Measurements from ENCODE around the gene SERINC5. TPM values are rescaled to one million over a fixed set of nuclear protein-coding genes. Genes with fewer than 3 reads are reported as not detected.
"Not testable (repeated sequence)": the region's sequence is repeated elsewhere in the genome, so short reads cannot be mapped to it uniquely, and the experiment has no call there.

Gene SERINC5
- total RNA-seq, 1 donor from 2014 or later, result 21.2 TPM

- H3K4me1 Mint-ChIP-seq (ENCODE audit: low read depth), result peaks cover 6% of the 10 kb centered on the region
- peaks cover 63% of the 10 kb centered on the region for H3K36me3 Mint-ChIP-seq (ENCODE audit: low read depth)
- H3K27ac Mint-ChIP-seq, result no peak overlapping the region
- no peak for DNase-seq (ENCODE audit: low spot score)
- no peaks in the 10 kb centered on the region for H3K9me3 Mint-ChIP-seq
- intact Hi-C loops (cut with micrococcal nuclease), result no loop called here
- no peak overlapping the region for H3K4me3 Mint-ChIP-seq
- H3K27me3 Mint-ChIP-seq (ENCODE audit: insufficient read depth), result no peaks in the 10 kb centered on the region
Measured at GRCh38 chr5:80165452-80165851, 90.4 kb downstream of the SERINC5 start.

GRCh38 chr5:80161165-80161564 lies 94.7 kb downstream of the SERINC5 start:
- Mint-ChIP-seq H3K9me3 (no peaks in the 10 kb centered on the region), H3K4me3 (no peak overlapping the region), H3K27me3 (ENCODE audit: insufficient read depth) (no peaks in the 10 kb centered on the region), H3K4me1 (ENCODE audit: low read depth) (peaks cover 6% of the 10 kb centered on the region), H3K27ac (peak overlapping the region; percentile 16), H3K36me3 (ENCODE audit: low read depth) (peaks cover 59% of the 10 kb centered on the region)
- no peak for DNase-seq (ENCODE audit: low spot score)
- intact Hi-C loops (cut with micrococcal nuclease), result no loop called here

GRCh38 chr5:80160242-80160641 lies 95.6 kb downstream of the SERINC5 start:
- Mint-ChIP-seq H3K4me1 (ENCODE audit: low read depth) (peaks cover 6% of the 10 kb centered on the region), H3K27ac (no peak overlapping the region), H3K9me3 (no peaks in the 10 kb centered on the region), H3K4me3 (no peak overlapping the region), H3K27me3 (ENCODE audit: insufficient read depth) (no peaks in the 10 kb centered on the region), H3K36me3 (ENCODE audit: low read depth) (peaks cover 54% of the 10 kb centered on the region)
- DNase-seq (ENCODE audit: low spot score), result no peak
- intact Hi-C loops (cut with micrococcal nuclease), result no loop called here

GRCh38 chr5:80159133-80159815 lies 96.6 kb downstream of the SERINC5 start:
- Mint-ChIP-seq H3K9me3 (no peaks in the 10 kb centered on the region), H3K27me3 (ENCODE audit: insufficient read depth) (no peaks in the 10 kb centered on the region), H3K27ac (no peak overlapping the region), H3K4me1 (ENCODE audit: low read depth) (peaks cover 6% of the 10 kb centered on the region), H3K4me3 (no peak overlapping the region), H3K36me3 (ENCODE audit: low read depth) (peaks cover 54% of the 10 kb centered on the region)
- DNase-seq (ENCODE audit: low spot score), result no peak
- intact Hi-C loops (cut with micrococcal nuclease), result no loop called here

GRCh38 chr5:80156156-80156555 lies 99.7 kb downstream of the SERINC5 start:
- Mint-ChIP-seq H3K9me3 (no peaks in the 10 kb centered on the region), H3K4me3 (no peak overlapping the region)

GRCh38 chr5:80154749-80155148 lies 101.1 kb downstream of the SERINC5 start:
- no peak overlapping the region for H3K4me3 Mint-ChIP-seq
- intact Hi-C loops (cut with micrococcal nuclease), result no loop called here
- no peaks in the 10 kb centered on the region for H3K27me3 Mint-ChIP-seq (ENCODE audit: insufficient read depth)
- H3K27ac Mint-ChIP-seq, result peak overlapping the region; percentile 69
- no peak for DNase-seq (ENCODE audit: low spot score)
- peaks cover 47% of the 10 kb centered on the region for H3K36me3 Mint-ChIP-seq (ENCODE audit: low read depth)
- H3K9me3 Mint-ChIP-seq, result no peaks in the 10 kb centered on the region
- peaks cover 33% of the 10 kb centered on the region for H3K4me1 Mint-ChIP-seq (ENCODE audit: low read depth)

More at GRCh38 chr5:80156156-80156555, 99.7 kb downstream of the SERINC5 start:
- intact Hi-C loops (cut with micrococcal nuclease), result no loop called here
- DNase-seq (ENCODE audit: low spot score), result no peak
- Mint-ChIP-seq H3K36me3 (ENCODE audit: low read depth) (peaks cover 45% of the 10 kb centered on the region), H3K4me1 (ENCODE audit: low read depth) (peaks cover 26% of the 10 kb centered on the region), H3K27me3 (ENCODE audit: insufficient read depth) (no peaks in the 10 kb centered on the region), H3K27ac (no peak overlapping the region)

- H3K27me3 Mint-ChIP-seq (ENCODE audit: insufficient read depth); intact Hi-C loops (cut with micrococcal nuclease); H3K4me3 Mint-ChIP-seq; DNase-seq (ENCODE audit: low spot score); H3K9me3 Mint-ChIP-seq: not testable (repeated sequence)
- Mint-ChIP-seq H3K27ac (peak overlapping the region; percentile 69), H3K4me1 (ENCODE audit: low read depth) (peaks cover 33% of the 10 kb centered on the region), H3K36me3 (ENCODE audit: low read depth) (peaks cover 47% of the 10 kb centered on the region)
Measured at GRCh38 chr5:80154289-80154688, 101.6 kb downstream of the SERINC5 start.

- intact Hi-C loops (cut with micrococcal nuclease), result no loop called here
- Mint-ChIP-seq H3K9me3 (no peaks in the 10 kb centered on the region), H3K4me1 (ENCODE audit: low read depth) (peaks cover 33% of the 10 kb centered on the region)
Measured at GRCh38 chr5:80153586-80154126, 102.2 kb downstream of the SERINC5 start.

GRCh38 chr5:80152778-80153177 lies 103.1 kb downstream of the SERINC5 start:
- Mint-ChIP-seq H3K27ac (peak overlapping the region; percentile 48), H3K4me3 (no peak overlapping the region), H3K36me3 (ENCODE audit: low read depth) (peaks cover 47% of the 10 kb centered on the region), H3K27me3 (ENCODE audit: insufficient read depth) (no peaks in the 10 kb centered on the region), H3K9me3 (no peaks in the 10 kb centered on the region), H3K4me1 (ENCODE audit: low read depth) (peaks cover 35% of the 10 kb centered on the region)
- intact Hi-C loops (cut with micrococcal nuclease), result no loop called here
- DNase-seq (ENCODE audit: low spot score), result no peak

More at GRCh38 chr5:80153586-80154126, 102.2 kb downstream of the SERINC5 start:
- DNase-seq (ENCODE audit: low spot score), result no peak
- Mint-ChIP-seq H3K36me3 (ENCODE audit: low read depth) (peaks cover 49% of the 10 kb centered on the region), H3K4me3 (no peak overlapping the region), H3K27me3 (ENCODE audit: insufficient read depth) (no peaks in the 10 kb centered on the region), H3K27ac (peak overlapping the region; percentile 52)

- Mint-ChIP-seq H3K27me3 (ENCODE audit: insufficient read depth) (no peaks in the 10 kb centered on the region), H3K4me1 (ENCODE audit: low read depth) (peaks cover 39% of the 10 kb centered on the region), H3K27ac (peak overlapping the region; percentile 23), H3K36me3 (ENCODE audit: low read depth) (peaks cover 49% of the 10 kb centered on the region), H3K4me3 (no peak overlapping the region), H3K9me3 (no peaks in the 10 kb centered on the region)
- no peak for DNase-seq (ENCODE audit: low spot score)
- intact Hi-C loops (cut with micrococcal nuclease), result no loop called here
Measured at GRCh38 chr5:80151890-80152289, 104.0 kb downstream of the SERINC5 start.

GRCh38 chr5:80150731-80151130 lies 105.1 kb downstream of the SERINC5 start:
- H3K4me1 Mint-ChIP-seq (ENCODE audit: low read depth), result peaks cover 39% of the 10 kb centered on the region
- intact Hi-C loops (cut with micrococcal nuclease), result no loop called here
- peak overlapping the region; percentile 18 for H3K27ac Mint-ChIP-seq
- no peaks in the 10 kb centered on the region for H3K9me3 Mint-ChIP-seq
- H3K4me3 Mint-ChIP-seq, result no peak overlapping the region
- no peak for DNase-seq (ENCODE audit: low spot score)
- H3K36me3 Mint-ChIP-seq (ENCODE audit: low read depth), result peaks cover 49% of the 10 kb centered on the region
- H3K27me3 Mint-ChIP-seq (ENCODE audit: insufficient read depth), result no peaks in the 10 kb centered on the region

GRCh38 chr5:80149161-80149609 lies 106.7 kb downstream of the SERINC5 start:
- Mint-ChIP-seq H3K9me3 (no peaks in the 10 kb centered on the region), H3K27me3 (ENCODE audit: insufficient read depth) (no peaks in the 10 kb centered on the region), H3K4me3 (no peak overlapping the region), H3K4me1 (ENCODE audit: low read depth) (peaks cover 46% of the 10 kb centered on the region), H3K27ac (no peak overlapping the region), H3K36me3 (ENCODE audit: low read depth) (peaks cover 51% of the 10 kb centered on the region)
- DNase-seq (ENCODE audit: low spot score), result no peak
- intact Hi-C loops (cut with micrococcal nuclease), result no loop called here

GRCh38 chr5:80147119-80147815 lies 108.6 kb downstream of the SERINC5 start:
- Mint-ChIP-seq H3K36me3 (ENCODE audit: low read depth) (peaks cover 54% of the 10 kb centered on the region), H3K4me1 (ENCODE audit: low read depth) (peaks cover 40% of the 10 kb centered on the region), H3K27me3 (ENCODE audit: insufficient read depth) (no peaks in the 10 kb centered on the region), H3K27ac (no peak overlapping the region), H3K9me3 (no peaks in the 10 kb centered on the region), H3K4me3 (no peak overlapping the region)
- no peak for DNase-seq (ENCODE audit: low spot score)
- intact Hi-C loops (cut with micrococcal nuclease), result no loop called here

All from activated T-helper 1 cell treated with anti-CD3 and anti-CD28 coated beads, Interleukin-12 subunit alpha, Interleukin-12 subunit beta, Interleukin-2, Interleukin-4 antibody, amounts not matched to agents 30 ng/mL and 10 ng/mL and 1 ng/mL, durations not matched to agents 14 hours and 24 hours and 36 hours (primary cell).